ENCODE measurements around the gene USP33.
"Not testable (repeated sequence)": the region's sequence is repeated elsewhere in the genome, so short reads cannot be mapped to it uniquely, and the experiment has no call there.

Gene USP33

DNA sequence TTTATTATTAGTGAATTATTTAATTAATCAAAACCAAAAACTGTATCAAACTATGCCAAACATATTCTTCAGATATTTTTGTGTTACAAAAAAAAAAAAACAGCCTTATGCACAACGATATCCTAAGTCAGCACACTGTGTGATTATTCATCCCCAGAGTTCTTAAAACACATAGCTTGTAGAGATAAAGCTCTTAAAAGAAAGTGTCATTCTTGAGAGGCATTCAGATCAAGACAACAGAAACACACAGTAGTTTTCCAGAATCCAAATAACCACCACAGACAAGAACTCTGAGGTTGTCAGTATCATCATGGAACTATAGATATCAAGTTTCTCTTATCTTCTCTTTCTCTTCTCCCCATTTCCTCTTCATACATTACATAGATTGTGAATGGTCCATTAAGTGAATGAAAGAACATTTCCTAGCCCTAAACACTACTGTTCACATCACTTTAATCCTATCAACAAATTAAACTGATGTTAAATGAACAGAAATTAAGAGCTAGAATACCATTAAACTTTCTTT lies 90.7 kb downstream of the USP33 start:
- DNase-seq, result no peak

DNA sequence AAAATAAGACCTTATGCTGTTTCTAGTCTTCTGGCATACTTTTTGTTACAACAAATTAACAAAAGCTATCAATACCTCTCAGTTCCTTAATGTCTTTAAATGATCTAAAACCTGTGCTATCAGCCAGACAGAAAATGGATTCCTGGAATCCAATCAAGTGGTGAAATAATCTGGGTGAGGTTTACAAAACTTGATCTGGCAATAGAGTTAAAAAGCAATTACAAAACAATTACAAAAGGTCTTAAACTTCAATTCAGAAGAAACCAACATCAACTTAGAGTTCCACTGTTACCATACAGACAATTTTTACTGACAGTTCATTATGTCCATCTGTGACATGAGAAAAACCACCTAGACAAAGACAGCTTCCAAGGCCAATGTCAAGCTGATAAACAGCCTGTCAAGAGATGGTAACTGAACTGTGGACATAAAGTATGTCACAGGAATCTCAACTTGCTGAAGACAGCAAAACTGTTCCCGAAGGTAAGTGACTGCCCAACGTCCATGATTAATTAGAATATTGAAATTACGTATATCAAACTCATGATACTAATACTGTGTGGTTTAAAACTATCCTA lies 94.6 kb downstream of the USP33 start:
- no peak for DNase-seq

GRCh38 chr1:77661696-77662095 lies 98.0 kb downstream of the USP33 start:
- DNase-seq, result no peak

- DNase-seq, result no peak
Observed at GRCh38 chr1:77659879-77660593, 99.6 kb downstream of the USP33 start.

- no peak for DNase-seq
Observed at GRCh38 chr1:77658271-77658670, 101.4 kb downstream of the USP33 start.

GRCh38 chr1:77655431-77655974 lies 104.1 kb downstream of the USP33 start:
- no peak for DNase-seq

GRCh38 chr1:77652970-77653516 lies 106.6 kb downstream of the USP33 start:
- no peak for DNase-seq

- DNase-seq, result no peak
Observed at GRCh38 chr1:77652268-77652667, 107.4 kb downstream of the USP33 start.

DNA sequence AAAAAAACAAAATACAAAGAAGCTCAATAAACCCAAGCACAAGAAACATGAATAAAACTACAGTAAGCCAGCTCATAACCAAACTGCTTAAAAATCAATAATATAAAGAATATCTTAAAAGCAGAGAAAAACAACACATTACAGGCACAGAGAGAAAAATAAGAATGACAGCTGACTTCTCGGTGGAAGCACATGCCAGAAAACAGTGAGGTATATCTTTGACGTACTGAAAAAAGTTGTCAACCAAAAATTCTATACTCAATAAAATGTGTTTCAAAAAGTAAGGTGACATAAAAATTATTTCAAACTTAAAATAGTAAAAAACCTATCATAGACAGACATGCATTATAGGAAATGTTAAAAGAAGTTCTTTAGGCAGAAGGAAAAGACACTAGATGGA lies 110.5 kb downstream of the USP33 start:
- no peak for DNase-seq

DNA sequence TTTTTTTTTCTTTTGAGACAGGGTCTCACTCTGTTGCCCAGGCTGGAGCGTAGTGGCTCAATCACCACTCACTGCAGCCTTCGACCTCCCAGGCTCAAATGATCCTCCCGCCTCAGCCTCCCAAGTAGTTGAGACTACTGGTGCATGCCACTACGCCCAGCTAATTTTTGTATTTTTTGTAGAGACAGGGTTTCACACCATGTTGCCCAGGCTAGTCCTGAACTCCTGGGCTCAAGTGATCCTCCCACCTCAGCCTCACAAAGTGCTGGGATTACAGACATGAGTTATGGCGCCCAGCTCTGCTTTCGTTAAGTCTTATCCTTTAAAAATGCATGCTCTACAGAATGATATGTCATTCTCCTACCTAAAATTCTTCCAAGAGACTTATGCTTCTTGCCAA lies 113.4 kb downstream of the USP33 start:
- not testable (repeated sequence) for DNase-seq
